Testis (tissue), 2 donors: ENCODE results near the gene HK2.

ENCODE experiments used
- CTCF ChIP-seq, 3 experiments: fragments of 450-650 bp in 2 of 3; fragments of 200-600 bp in 1 of 3; sonication (generic) in 1 of 3; IDR thresholded peaks; one replicate each; pipeline ENCODE4 v1.5.1; 2016 to 2019; ENCODE audit warnings: antibody characterized with exemption in 3 of 3, mild to moderate bottlenecking in 2 of 3, moderate library complexity in 1 of 3
- POLR2A ChIP-seq: fragments of 450-650 bp; IDR thresholded peaks from one replicate; pipeline ENCODE4 v1.6.1; 2017; ENCODE audit warnings: antibody characterized with exemption, mild to moderate bottlenecking, moderate library complexity

GRCh38 chr2:74871414-74871813 is 37.5 kb downstream of the HK2 start:
- TF ChIP-seq CTCF (IDR thresholded peaks at IDR 0.05) (no peak), POLR2A (no peak)
